ENCODE results near the gene AHDC1. TPM values are rescaled to one million over a fixed set of nuclear protein-coding genes. Genes with fewer than 3 reads are reported as not detected.
A peak's percentile ranks its signal among the peaks of the same experiment; 100 is the strongest.

Gene AHDC1
- total RNA-seq, 4 donors from 2014 or later, result 25.5 to 91.4 (median 47.8) TPM

DNA sequence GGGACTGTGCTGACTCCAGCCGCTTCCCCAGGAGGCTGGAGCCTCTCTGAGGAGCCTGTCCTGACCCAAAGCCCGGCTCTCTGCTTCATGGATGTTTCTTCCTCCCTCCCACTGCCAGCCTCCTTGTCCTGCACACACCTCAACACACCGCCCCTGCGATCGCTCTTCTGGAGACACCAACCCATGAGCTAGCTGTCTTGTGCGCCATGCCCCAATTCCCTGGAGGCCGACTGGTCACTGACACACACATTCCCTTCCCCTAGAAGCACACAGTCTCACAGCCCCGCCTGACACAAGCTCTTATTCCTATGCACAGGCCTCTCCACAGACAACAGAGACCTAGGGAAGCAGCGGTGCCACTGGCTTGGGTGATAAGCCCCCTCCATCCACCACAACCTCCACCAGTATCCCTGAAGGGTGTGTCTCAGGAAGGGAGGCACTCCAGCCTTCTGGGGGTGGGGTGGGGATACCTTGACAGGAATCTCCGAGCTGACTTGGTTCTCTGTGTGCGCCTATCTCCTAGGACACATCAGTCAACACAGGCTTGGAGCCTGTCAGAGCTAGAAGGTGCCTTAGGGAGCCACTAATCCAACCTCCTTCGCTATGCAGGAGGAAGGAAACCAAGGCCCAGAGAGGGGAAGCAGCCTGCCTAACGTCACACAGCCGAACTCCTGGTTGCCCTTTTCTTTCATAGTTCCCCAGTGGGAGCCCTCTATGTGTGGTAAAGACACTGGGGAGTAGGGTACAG lies 31.1 kb downstream of the AHDC1 start:
- 46 to 47% methylated on average over 14 of the region's 14 CpGs for WGBS, 2 donors
- peak; percentile 73 to 78 for DNase-seq
- TF ChIP-seq, protein P1, sequence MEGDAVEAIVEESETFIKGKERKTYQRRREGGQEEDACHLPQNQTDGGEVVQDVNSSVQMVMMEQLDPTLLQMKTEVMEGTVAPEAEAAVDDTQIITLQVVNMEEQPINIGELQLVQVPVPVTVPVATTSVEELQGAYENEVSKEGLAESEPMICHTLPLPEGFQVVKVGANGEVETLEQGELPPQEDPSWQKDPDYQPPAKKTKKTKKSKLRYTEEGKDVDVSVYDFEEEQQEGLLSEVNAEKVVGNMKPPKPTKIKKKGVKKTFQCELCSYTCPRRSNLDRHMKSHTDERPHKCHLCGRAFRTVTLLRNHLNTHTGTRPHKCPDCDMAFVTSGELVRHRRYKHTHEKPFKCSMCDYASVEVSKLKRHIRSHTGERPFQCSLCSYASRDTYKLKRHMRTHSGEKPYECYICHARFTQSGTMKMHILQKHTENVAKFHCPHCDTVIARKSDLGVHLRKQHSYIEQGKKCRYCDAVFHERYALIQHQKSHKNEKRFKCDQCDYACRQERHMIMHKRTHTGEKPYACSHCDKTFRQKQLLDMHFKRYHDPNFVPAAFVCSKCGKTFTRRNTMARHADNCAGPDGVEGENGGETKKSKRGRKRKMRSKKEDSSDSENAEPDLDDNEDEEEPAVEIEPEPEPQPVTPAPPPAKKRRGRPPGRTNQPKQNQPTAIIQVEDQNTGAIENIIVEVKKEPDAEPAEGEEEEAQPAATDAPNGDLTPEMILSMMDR (IDR thresholded peaks at IDR 0.05), result no peak
- peak in 1 of 2 donors; percentile 17 for TF ChIP-seq POLR2A (IDR thresholded peaks at IDR 0.05)
- Histone ChIP-seq H3K27me3 (no peaks in the 10 kb centered on the region), H3K27ac (peak overlapping the region; percentile 87 to 98 (median 88)), H3K9me3 (no peaks in the 10 kb centered on the region), H3K36me3 (no peaks in the 10 kb centered on the region), H3K4me1 (peaks cover 76 to 92% of the 10 kb centered on the region in 2 donors), H3K4me3 (replicated peaks in 1 of 3) (no peak overlapping the region)
- intact Hi-C loops (cut with DNase I), result no loop called here

DNA sequence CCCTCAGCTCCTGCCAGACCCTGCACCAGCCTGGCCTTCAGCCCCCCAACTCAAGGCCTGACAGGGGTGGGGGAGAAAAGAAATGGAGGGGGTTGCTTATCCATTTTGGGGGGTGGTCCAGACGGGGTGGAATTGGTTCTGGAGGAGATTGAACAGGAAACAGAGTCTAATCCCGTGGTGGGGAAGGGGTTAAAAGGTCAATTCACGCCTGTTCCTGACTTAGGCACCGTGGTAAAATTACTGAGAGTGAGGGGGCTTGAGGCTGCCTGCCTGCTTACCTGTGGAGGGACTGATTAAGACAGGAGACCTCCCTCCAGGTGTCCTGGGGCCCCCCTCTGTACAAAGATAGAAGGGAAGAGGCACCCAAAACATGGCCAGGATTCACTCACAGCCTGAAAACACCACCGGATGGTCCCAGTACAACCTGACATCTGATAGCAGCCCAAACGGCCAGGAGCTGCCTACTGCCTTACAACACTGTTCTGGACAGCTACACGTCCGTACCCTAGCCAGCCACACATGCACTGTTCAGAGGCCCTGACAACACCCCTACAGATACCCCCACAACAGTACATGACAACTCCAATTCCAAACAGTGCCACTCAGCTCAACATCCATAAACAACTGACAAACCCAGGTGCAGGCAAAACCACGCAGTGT lies 31.8 kb downstream of the AHDC1 start:
- Histone ChIP-seq H3K27me3 (no peaks in the 10 kb centered on the region), H3K27ac (peak overlapping the region; percentile 87 to 98 (median 88)), H3K4me1 (peaks cover 76 to 92% of the 10 kb centered on the region in 2 donors), H3K36me3 (no peaks in the 10 kb centered on the region), H3K4me3 (replicated peaks in 1 of 3) (no peak overlapping the region), H3K9me3 (no peaks in the 10 kb centered on the region)
- DNase-seq, result no peak
- intact Hi-C loops (cut with DNase I), result no loop called here
- TF ChIP-seq, protein P1 (IDR thresholded peaks at IDR 0.05), result no peak
- no peak for TF ChIP-seq POLR2A (IDR thresholded peaks at IDR 0.05)
- WGBS, 2 donors, result 19 to 25% methylated on average over 9 of the region's 9 CpGs

DNA sequence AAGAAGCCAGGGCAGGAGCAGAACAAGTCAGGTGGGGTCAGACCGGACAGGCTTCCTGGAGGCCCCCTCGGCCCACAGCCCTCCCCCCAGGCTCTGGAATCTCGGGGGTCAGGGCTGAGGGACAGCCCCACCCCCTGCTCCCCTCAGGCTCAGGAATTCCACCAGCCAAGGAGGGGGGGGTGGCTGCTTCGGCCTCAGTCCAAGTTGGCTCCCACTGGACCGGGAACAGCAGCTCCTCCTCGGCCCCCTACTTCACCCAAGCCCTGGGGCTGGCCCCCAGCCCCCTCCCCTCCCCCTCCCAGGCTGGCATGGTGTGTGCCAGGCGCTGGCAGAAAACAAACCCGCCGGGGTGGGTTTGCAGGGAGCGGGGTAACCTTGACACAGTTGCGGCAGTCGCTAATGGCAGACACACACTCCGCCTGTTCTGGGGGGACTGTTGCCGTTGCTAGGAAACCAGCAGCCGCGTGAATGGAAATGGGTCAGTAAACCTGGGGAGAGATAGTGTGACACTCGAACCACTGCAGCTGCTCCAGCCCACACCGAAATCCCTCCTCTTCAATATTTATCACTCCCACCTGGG lies 32.4 kb downstream of the AHDC1 start:
- WGBS, 2 donors, result 21 to 33% methylated on average over 10 to 15 of the region's 18 CpGs
- DNase-seq, result peak; percentile 86 to 91
- intact Hi-C loops (cut with DNase I), result no loop called here

DNA sequence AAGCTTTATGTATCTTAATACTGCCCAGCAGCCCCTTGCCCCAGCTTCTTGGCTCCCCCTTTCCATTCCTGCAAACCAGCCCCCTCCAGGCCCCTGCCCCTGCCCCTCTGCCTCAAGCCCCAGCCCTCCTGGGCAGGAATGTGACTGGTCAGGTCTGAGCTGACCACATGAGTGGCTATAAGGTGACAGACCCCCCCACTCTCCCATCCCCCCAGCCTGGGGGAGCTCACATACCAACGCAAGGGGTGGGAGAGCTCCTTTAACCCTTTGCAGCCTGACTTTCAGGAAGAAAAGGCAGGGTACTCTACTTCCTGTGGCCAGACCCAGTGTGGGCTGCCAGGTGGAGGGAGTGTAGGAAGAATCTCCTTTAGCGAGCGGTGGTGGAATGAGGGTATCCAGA lies 33.2 kb downstream of the AHDC1 start:
- Histone ChIP-seq H3K9me3 (no peaks in the 10 kb centered on the region), H3K36me3 (no peaks in the 10 kb centered on the region), H3K4me1 (peaks cover 78 to 92% of the 10 kb centered on the region in 2 donors), H3K27me3 (no peaks in the 10 kb centered on the region), H3K4me3 (replicated peaks in 1 of 3) (no peak overlapping the region), H3K27ac (peak overlapping the region; percentile 87 to 98 (median 88))
- no peak for TF ChIP-seq POLR2A (IDR thresholded peaks at IDR 0.05)
- TF ChIP-seq, protein P1 (IDR thresholded peaks at IDR 0.05), result no peak
- intact Hi-C loops (cut with DNase I), result no loop called here
- 41 to 52% methylated on average over 3 of the region's 3 CpGs for WGBS, 2 donors
- DNase-seq, result peak; percentile 60 to 62

More for the DNA sequence above, 32.4 kb downstream of the AHDC1 start:
- Histone ChIP-seq H3K27ac (peak overlapping the region; percentile 87 to 98 (median 88)), H3K36me3 (no peaks in the 10 kb centered on the region), H3K4me3 (replicated peaks in 1 of 3) (no peak overlapping the region), H3K4me1 (peaks cover 76 to 92% of the 10 kb centered on the region in 2 donors), H3K9me3 (no peaks in the 10 kb centered on the region), H3K27me3 (no peaks in the 10 kb centered on the region)
- TF ChIP-seq, protein P1 (IDR thresholded peaks at IDR 0.05), result no peak
- TF ChIP-seq POLR2A (IDR thresholded peaks at IDR 0.05), result no peak
